H1 (cell line): ENCODE results near the gene KRT5. TPM values are rescaled to one million over a fixed set of nuclear protein-coding genes. Genes with fewer than 3 reads are reported as not detected.

ENCODE experiments used
- CTCF ChIA-PET: fragments of 300-600 bp; sonication (Branson Sonifier 250); formaldehyde crosslinking; loops from one replicate; lab custom pipeline; 2021; ENCODE audit not compliant: partially characterized antibody; lab: Charles Lee
- POLR2A ChIA-PET: fragments of 300-600 bp; sonication (Branson Sonifier 250); formaldehyde crosslinking; loops from one replicate; lab custom pipeline; 2021; ENCODE audit warnings: inconsistent platforms; ENCODE audit not compliant: partially characterized antibody; lab: Charles Lee
- DNase-seq, 2 experiments: peaks; one replicate each; pipeline versions ENCODE4 v3.0.0 to v3.0.0-alpha.2; 2010 to 2022; ENCODE audit warnings: low spot score in 2 of 2, low read depth in 1 of 2, mixed read lengths in 1 of 2
- FAIRE-seq: peaks from 2 replicates; lab custom pipeline; 2011; peaks lifted over from hg19 to GRCh38; lab: Jason Lieb, UNC
- H2AFZ ChIP-seq: 2 replicates; pipeline ENCODE4 v1.8.1; 2012; ENCODE audit warnings: low read length, inconsistent platforms
- H2AK5ac ChIP-seq: 2 replicates; pipeline ENCODE4 v1.6.1; 2013; ENCODE audit warnings: low read depth, low read length
- H2BK120ac ChIP-seq: replicated peaks from 2 replicates; pipeline ENCODE3; 2013; ENCODE audit warnings: low read depth, low read length, inconsistent platforms
- H2BK12ac ChIP-seq: 2 replicates; pipeline ENCODE4 v1.6.1; 2013; ENCODE audit warnings: low read depth, low read length
- H2BK15ac ChIP-seq: 2 replicates; pipeline ENCODE4 v1.6.1; 2013; ENCODE audit warnings: low read length
- H2BK20ac ChIP-seq: 2 replicates; pipeline ENCODE4 v1.6.1; 2013; ENCODE audit warnings: low read length
- H2BK5ac ChIP-seq: 2 replicates; pipeline ENCODE4 v1.6.1; 2013; ENCODE audit warnings: low read depth, low read length
- H3K14ac ChIP-seq: 2 replicates; pipeline ENCODE4 v1.6.1; 2013; ENCODE audit warnings: inconsistent platforms; ENCODE audit not compliant: insufficient read length
- H3K18ac ChIP-seq: 2 replicates; pipeline ENCODE4 v1.6.1; 2013; ENCODE audit warnings: low read length; ENCODE audit errors: extremely low read depth
- H3K23ac ChIP-seq: 2 replicates; pipeline ENCODE4 v1.6.1; 2013; ENCODE audit warnings: inconsistent platforms; ENCODE audit not compliant: insufficient read length
- H3K23me2 ChIP-seq: 2 replicates; pipeline ENCODE4 v1.6.1; 2013; ENCODE audit warnings: low read depth, low read length
- H3K27ac ChIP-seq: 2 replicates; pipeline ENCODE4 v1.6.1; 2011; ENCODE audit warnings: low read depth, low read length, inconsistent platforms
- H3K27me3 ChIP-seq, 4 experiments: replicated peaks in 1 of 4; 1 replicate in 1 of 4; 2 replicates in 3 of 4; pipeline versions ENCODE4 v1.6.1 to v1.8.1; 2011 to 2013; ENCODE audit warnings: low read length in 3 of 4, mild to moderate bottlenecking in 3 of 4, inconsistent platforms in 2 of 4, mixed read lengths in 2 of 4, moderate library complexity in 1 of 4; ENCODE audit not compliant: control insufficient read depth in 3 of 4, insufficient read depth in 3 of 4; ENCODE audit errors: extremely low read depth in 1 of 4
- H3K36me3 ChIP-seq, 4 experiments: 2 replicates each; pipeline versions ENCODE4 v1.6.1 to v1.8.1; 2011 to 2013; ENCODE audit warnings: mild to moderate bottlenecking in 4 of 4, low read length in 3 of 4, moderate library complexity in 2 of 4, control low read depth in 1 of 4, inconsistent platforms in 1 of 4; ENCODE audit not compliant: insufficient read depth in 4 of 4, control insufficient read depth in 2 of 4
- H3K4ac ChIP-seq: replicated peaks from 2 replicates; pipeline ENCODE3; 2013; ENCODE audit warnings: low read length, low read depth, mixed read lengths, inconsistent platforms; ENCODE audit not compliant: insufficient read length
- H3K4me1 ChIP-seq, 4 experiments: replicated peaks in 1 of 4; 1 replicate in 1 of 4; 2 replicates in 3 of 4; pipeline versions ENCODE4 v1.6.1 to v1.8.1; 2011 to 2013; ENCODE audit warnings: low read length in 3 of 4, inconsistent platforms in 2 of 4, mixed read lengths in 1 of 4; ENCODE audit not compliant: insufficient read depth in 4 of 4, control insufficient read depth in 3 of 4
- H3K4me2 ChIP-seq, 2 experiments: 2 replicates each; pipeline versions ENCODE4 v1.6.1 to v1.8.1; 2011 to 2013; ENCODE audit warnings: low read depth in 2 of 2, low read length in 2 of 2, control low read depth in 1 of 2, inconsistent platforms in 1 of 2, mild to moderate bottlenecking in 1 of 2; ENCODE audit not compliant: insufficient read depth in 1 of 2
- H3K4me3 ChIP-seq, 4 experiments: fragments of 200-600, 300-600 bp in 1 of 4; sonication (generic), shearing (Covaris generic), sonication (Bioruptor Twin) in 1 of 4; 2 replicates each; pipeline versions ENCODE4 v1.5.1 to v1.8.1; 2011 to 2016; ENCODE audit warnings: low read length in 4 of 4, low read depth in 3 of 4, control low read depth in 2 of 4, inconsistent platforms in 2 of 4, mild to moderate bottlenecking in 2 of 4, mixed read lengths in 1 of 4, moderate library complexity in 1 of 4; ENCODE audit not compliant: insufficient read depth in 2 of 4; ENCODE audit errors: extremely low read depth in 1 of 4
- H3K56ac ChIP-seq: replicated peaks from 2 replicates; pipeline ENCODE3; 2013; ENCODE audit warnings: low read depth, mild to moderate bottlenecking, mixed read lengths, low read length, inconsistent platforms; ENCODE audit not compliant: insufficient read length
- H3K79me1 ChIP-seq: 2 replicates; pipeline ENCODE4 v1.6.1; 2013; ENCODE audit warnings: low read depth, low read length, control low read depth
- H3K79me2 ChIP-seq, 2 experiments: 2 replicates each; pipeline versions ENCODE4 v1.6.1 to v1.8.1; 2012 to 2013; ENCODE audit warnings: low read length in 2 of 2, mild to moderate bottlenecking in 2 of 2, inconsistent platforms in 1 of 2; ENCODE audit not compliant: insufficient read depth in 2 of 2, control insufficient read depth in 1 of 2
- H3K9ac ChIP-seq, 4 experiments: replicated peaks in 1 of 4; 1 replicate in 1 of 4; 2 replicates in 3 of 4; pipeline versions ENCODE4 v1.6.1 to v1.8.1; 2011 to 2013; ENCODE audit warnings: low read depth in 3 of 4, low read length in 3 of 4, control low read depth in 2 of 4, mild to moderate bottlenecking in 2 of 4, moderate library complexity in 2 of 4, inconsistent platforms in 1 of 4; ENCODE audit errors: extremely low read depth in 1 of 4
- H3K9me3 ChIP-seq, 2 experiments: 2 replicates each; pipeline versions ENCODE4 v1.6.1 to v1.8.1; 2012 to 2013; ENCODE audit warnings: mild to moderate bottlenecking in 2 of 2, moderate library complexity in 2 of 2, control low read depth in 1 of 2, inconsistent platforms in 1 of 2, low read depth in 1 of 2, low read length in 1 of 2, mixed read lengths in 1 of 2; ENCODE audit not compliant: insufficient read depth in 2 of 2
- H4K20me1 ChIP-seq, 2 experiments: replicated peaks in 1 of 2; 2 replicates each; pipeline versions ENCODE3 to v1.8.1; 2011 to 2013; ENCODE audit warnings: inconsistent platforms in 2 of 2, low read length in 2 of 2, mild to moderate bottlenecking in 1 of 2; ENCODE audit not compliant: insufficient read depth in 2 of 2, control insufficient read depth in 1 of 2
- H4K5ac ChIP-seq: 2 replicates; pipeline ENCODE4 v1.6.1; 2013; ENCODE audit warnings: low read length, low read depth, mixed read lengths, inconsistent platforms; ENCODE audit not compliant: insufficient read length
- H4K8ac ChIP-seq: 2 replicates; pipeline ENCODE4 v1.8.0; 2013; ENCODE audit warnings: mild to moderate bottlenecking, moderate library complexity, low read length, inconsistent platforms; ENCODE audit not compliant: insufficient read depth; ENCODE audit errors: extremely low read depth
- H4K91ac ChIP-seq: replicated peaks from 2 replicates; pipeline ENCODE3; 2013; ENCODE audit warnings: low read length, mixed read lengths, inconsistent platforms; ENCODE audit not compliant: insufficient read length
- KDM5A ChIP-seq: fragments of 200-600 bp; IDR thresholded peaks from 2 replicates; pipeline ENCODE4 v1.7.1; 2012; ENCODE audit warnings: mild to moderate bottlenecking, low read length, inconsistent platforms, mixed read lengths
- WGBS, 2 experiments: shearing (Covaris generic) in 1 of 2; methylation state at CpG; one replicate each; pipeline versions ENCODE4 v1.1.6 to v1.1.7; 2013 to 2015; ENCODE audit warnings: low lambda C conversion rate in 2 of 2, mixed read lengths in 2 of 2, inconsistent platforms in 1 of 2, low coverage in 1 of 2, missing lambda C conversion rate in 1 of 2; ENCODE audit not compliant: insufficient replicate concordance in 2 of 2, insufficient coverage in 1 of 2, insufficient read length in 1 of 2; ENCODE audit errors: extremely low coverage in 1 of 2, missing lambda C conversion rate in 1 of 2; 5-methylcytosine and 5-hydroxymethylcytosine counted together
- polyA plus RNA-seq, 7 experiments: library from polyadenylated mRNA; depleted of rRNA in 3 of 7; stranded (reverse) in 5 of 7; unstranded in 2 of 7; fragments of >200 nt in 5 of 7; fragments of 200-250 nt in 2 of 7; gene quantifications; 1 replicate in 5 of 7; 2 replicates in 1 of 7; 4 replicates in 1 of 7; pipeline versions ENCODE4 v1.2.1 to v1.2.3, GENCODE V29; 2011 to 2013; ENCODE audit warnings: missing spikeins in 2 of 7, mixed read lengths in 2 of 7
- total RNA-seq: library from RNA; stranded (reverse); fragmentation: NEBNext Ultra II Directional; extraction: Animal tissue kit (Norgen Biotek cat#: 25700); gene quantifications from 2 replicates; pipeline ENCODE4 v1.2.1, GENCODE V29; 2021

KRT5 gene
- total and polyA plus RNA-seq, 2 of the 8 experiments (the other 6 are each of a cell fraction or from before 2014, with no cell fraction given) = 0.18 TPM; not detected in 1

- POLR2A ChIA-PET = no interaction called here
- no peaks in the 10 kb centered on the region for H3K27me3 ChIP-seq
- H2BK5ac ChIP-seq = no peak overlapping the region
- no peaks in the 10 kb centered on the region for H3K4me1 ChIP-seq
- H2BK15ac ChIP-seq = no peak overlapping the region
- no peak overlapping the region for H2AK5ac ChIP-seq
- H3K14ac ChIP-seq = no peak overlapping the region
- H3K9me3 ChIP-seq = no peaks in the 10 kb centered on the region
- no peaks in the 10 kb centered on the region for H3K36me3 ChIP-seq
- no peak overlapping the region for H3K4ac ChIP-seq
- CTCF ChIA-PET = interaction anchor here (0.6 to 8.3 kb wide), 6 partner anchors 10 to 407 kb away, joined by 3 to 47 read pairs (median 4); no protein-coding TSS in a partner anchor
- H3K27ac ChIP-seq = no peak overlapping the region
- no peak overlapping the region for H3K9ac ChIP-seq
- H3K4me3 ChIP-seq = no peak overlapping the region
- no peak overlapping the region for H4K91ac ChIP-seq
- no peak overlapping the region for H2AFZ ChIP-seq
- H3K79me2 ChIP-seq = no peaks in the 10 kb centered on the region
- H3K23ac ChIP-seq = no peak overlapping the region
- no peak overlapping the region for H2BK120ac ChIP-seq
- H3K4me2 ChIP-seq = no peak overlapping the region
- H2BK12ac ChIP-seq = no peak overlapping the region
- H3K56ac ChIP-seq = no peak overlapping the region
- no peaks in the 10 kb centered on the region for H3K23me2 ChIP-seq
- H4K5ac ChIP-seq = no peak overlapping the region
- no peak overlapping the region for H3K18ac ChIP-seq
- H2BK20ac ChIP-seq = no peak overlapping the region
- H4K8ac ChIP-seq = no peak overlapping the region
- H3K79me1 ChIP-seq = no peaks in the 10 kb centered on the region
- DNase-seq (no peak), FAIRE-seq (no peak)
- no peaks in the 10 kb centered on the region for H4K20me1 ChIP-seq
- 85% methylated on average over 2 of the region's 2 CpGs; no CpG with 5 or more reads in 1 of the 2 experiments for WGBS, 2 experiments
- no peak for TF ChIP-seq KDM5A
These were observed 37.3 kb upstream of the KRT5 start for GRCh38 chr12:52557476-52557875.
